HG03097 (cell line): ENCODE measurements around the gene CBX6.

Experiments used
- ATAC-seq: cut with Tn5 transposase; IDR thresholded peaks from one replicate; pipeline ENCODE4 v1.9.1; 2021; ENCODE audit not compliant: unreplicated experiment, low FRiP score

CBX6 gene

GRCh38 chr22:38826801-38827200 is 45.2 kb downstream of the CBX6 start:
- ATAC-seq: no peak

- no peak for ATAC-seq
These were observed 45.6 kb downstream of the CBX6 start for GRCh38 chr22:38826386-38826785.

GRCh38 chr22:38824585-38824984 is 47.4 kb downstream of the CBX6 start:
- no peak for ATAC-seq

GRCh38 chr22:38823637-38824036 is 48.4 kb downstream of the CBX6 start:
- no peak for ATAC-seq

- ATAC-seq: no peak
These were observed 48.9 kb downstream of the CBX6 start for GRCh38 chr22:38823076-38823475.

- no peak for ATAC-seq
These were observed 52.0 kb downstream of the CBX6 start for GRCh38 chr22:38820020-38820419.

GRCh38 chr22:38819387-38819940 is 52.6 kb downstream of the CBX6 start:
- no peak for ATAC-seq

- ATAC-seq: no peak
These were observed 54.8 kb downstream of the CBX6 start for GRCh38 chr22:38817196-38817595.

- ATAC-seq: no peak
These were observed 56.2 kb downstream of the CBX6 start for GRCh38 chr22:38815842-38816241.
